Keratinocyte (primary cell): ENCODE measurements around the gene DNM1.

Experiments used
- EZH2 ChIP-seq: IDR thresholded peaks from one replicate; pipeline ENCODE4 v1.6.1; 2012; ENCODE audit warnings: inconsistent platforms, mild to moderate bottlenecking, low read length, moderate library complexity
- TF ChIP-seq, protein P1 (sequence below), 3 experiments: IDR thresholded peaks in 1 of 3; conservative IDR thresholded peaks in 1 of 3; optimal IDR thresholded peaks in 1 of 3; 2 replicates in 2 of 3; 3 replicates in 1 of 3; pipeline versions ENCODE3 to v1.5.1; 2011; ENCODE audit warnings: low read length in 3 of 3, mild to moderate bottlenecking in 3 of 3, moderate library complexity in 2 of 3, control low read depth in 1 of 3, inconsistent platforms in 1 of 3; ENCODE audit not compliant: insufficient read depth in 2 of 3; ENCODE audit errors: extremely low read depth in 1 of 3

DNA sequence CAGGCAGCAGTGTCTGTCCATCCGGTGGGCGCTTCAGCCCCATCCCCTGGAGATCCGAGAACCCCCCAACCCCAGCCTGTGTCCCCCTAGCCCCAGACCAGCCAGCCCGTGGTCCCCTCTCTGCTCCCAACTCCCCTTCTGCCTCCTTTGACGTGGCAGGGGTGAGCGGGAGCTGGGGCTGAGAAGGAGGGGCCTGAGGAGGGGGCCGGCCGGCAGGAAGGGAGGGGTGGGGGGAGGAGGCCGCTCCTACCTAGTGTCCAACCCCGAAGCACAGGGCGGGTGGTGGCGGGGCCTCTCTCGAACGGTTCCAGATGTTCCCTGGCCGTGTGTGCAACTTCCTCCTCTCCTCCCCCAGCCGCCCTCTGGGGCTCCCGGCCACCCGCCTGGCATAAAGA lies 41.7 kb downstream of the DNM1 start:
- TF ChIP-seq, protein P1, sequence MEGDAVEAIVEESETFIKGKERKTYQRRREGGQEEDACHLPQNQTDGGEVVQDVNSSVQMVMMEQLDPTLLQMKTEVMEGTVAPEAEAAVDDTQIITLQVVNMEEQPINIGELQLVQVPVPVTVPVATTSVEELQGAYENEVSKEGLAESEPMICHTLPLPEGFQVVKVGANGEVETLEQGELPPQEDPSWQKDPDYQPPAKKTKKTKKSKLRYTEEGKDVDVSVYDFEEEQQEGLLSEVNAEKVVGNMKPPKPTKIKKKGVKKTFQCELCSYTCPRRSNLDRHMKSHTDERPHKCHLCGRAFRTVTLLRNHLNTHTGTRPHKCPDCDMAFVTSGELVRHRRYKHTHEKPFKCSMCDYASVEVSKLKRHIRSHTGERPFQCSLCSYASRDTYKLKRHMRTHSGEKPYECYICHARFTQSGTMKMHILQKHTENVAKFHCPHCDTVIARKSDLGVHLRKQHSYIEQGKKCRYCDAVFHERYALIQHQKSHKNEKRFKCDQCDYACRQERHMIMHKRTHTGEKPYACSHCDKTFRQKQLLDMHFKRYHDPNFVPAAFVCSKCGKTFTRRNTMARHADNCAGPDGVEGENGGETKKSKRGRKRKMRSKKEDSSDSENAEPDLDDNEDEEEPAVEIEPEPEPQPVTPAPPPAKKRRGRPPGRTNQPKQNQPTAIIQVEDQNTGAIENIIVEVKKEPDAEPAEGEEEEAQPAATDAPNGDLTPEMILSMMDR (optimal IDR thresholded peaks at IDR 0.05 in 1 of 3, IDR thresholded peaks at IDR 0.05 in 1 of 3, conservative IDR thresholded peaks at IDR 0.05 in 1 of 3; ENCODE audit: extremely low read depth in 1 of 3, insufficient read depth in 2 of 3, low read length in 3 of 3), result no peak
- TF ChIP-seq EZH2, result no peak
